PC-3 (cell line): ENCODE measurements around the gene S1PR2.

Source experiments
- EZH2phosphoT487 ChIP-seq: fragments of 300-600 bp; sonication (generic); IDR thresholded peaks from 2 replicates; pipeline ENCODE4 v1.6.1; 2018; ENCODE audit warnings: mild to moderate bottlenecking, antibody characterized with exemption, low read length, borderline replicate concordance
- TF ChIP-seq, protein P1 (sequence below): fragments of 300-600 bp; sonication (generic); conservative IDR thresholded peaks from 2 replicates; pipeline ENCODE4 v1.5.1; 2017; ENCODE audit warnings: antibody characterized with exemption, low read depth, mild to moderate bottlenecking, low read length

DNA sequence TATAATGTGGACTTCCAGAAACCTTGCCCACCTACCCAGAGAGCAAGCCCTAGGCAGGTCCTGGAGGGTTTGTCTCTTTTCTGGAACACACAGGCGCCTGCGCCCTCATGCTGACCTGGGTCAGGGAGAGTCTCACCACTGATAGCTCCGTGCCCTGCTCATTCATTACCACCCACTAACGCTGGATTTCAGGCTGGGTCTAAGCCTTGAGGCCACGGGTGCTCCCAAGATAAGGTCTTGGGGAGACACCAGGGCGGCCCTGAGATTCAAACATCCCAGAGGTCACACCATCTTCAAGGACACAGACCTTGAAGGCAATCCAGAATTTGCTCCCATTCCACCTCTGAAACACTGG is 5.1 kb downstream of the S1PR2 start:
- TF ChIP-seq, protein P1, sequence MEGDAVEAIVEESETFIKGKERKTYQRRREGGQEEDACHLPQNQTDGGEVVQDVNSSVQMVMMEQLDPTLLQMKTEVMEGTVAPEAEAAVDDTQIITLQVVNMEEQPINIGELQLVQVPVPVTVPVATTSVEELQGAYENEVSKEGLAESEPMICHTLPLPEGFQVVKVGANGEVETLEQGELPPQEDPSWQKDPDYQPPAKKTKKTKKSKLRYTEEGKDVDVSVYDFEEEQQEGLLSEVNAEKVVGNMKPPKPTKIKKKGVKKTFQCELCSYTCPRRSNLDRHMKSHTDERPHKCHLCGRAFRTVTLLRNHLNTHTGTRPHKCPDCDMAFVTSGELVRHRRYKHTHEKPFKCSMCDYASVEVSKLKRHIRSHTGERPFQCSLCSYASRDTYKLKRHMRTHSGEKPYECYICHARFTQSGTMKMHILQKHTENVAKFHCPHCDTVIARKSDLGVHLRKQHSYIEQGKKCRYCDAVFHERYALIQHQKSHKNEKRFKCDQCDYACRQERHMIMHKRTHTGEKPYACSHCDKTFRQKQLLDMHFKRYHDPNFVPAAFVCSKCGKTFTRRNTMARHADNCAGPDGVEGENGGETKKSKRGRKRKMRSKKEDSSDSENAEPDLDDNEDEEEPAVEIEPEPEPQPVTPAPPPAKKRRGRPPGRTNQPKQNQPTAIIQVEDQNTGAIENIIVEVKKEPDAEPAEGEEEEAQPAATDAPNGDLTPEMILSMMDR: no peak
- TF ChIP-seq EZH2phosphoT487: no peak
